DMS79 treated with DMSO at 0.1 percent for 48 hours (cell line): ENCODE results near the gene SLFN12L.
"Not testable (repeated sequence)": the region's sequence is repeated elsewhere in the genome, so short reads cannot be mapped to it uniquely, and the experiment has no call there.

Experiments used
- DNase-seq: peaks from one replicate; lab custom pipeline; 2025; lab: John Stamatoyannopoulos, UW

SLFN12L gene

DNA sequence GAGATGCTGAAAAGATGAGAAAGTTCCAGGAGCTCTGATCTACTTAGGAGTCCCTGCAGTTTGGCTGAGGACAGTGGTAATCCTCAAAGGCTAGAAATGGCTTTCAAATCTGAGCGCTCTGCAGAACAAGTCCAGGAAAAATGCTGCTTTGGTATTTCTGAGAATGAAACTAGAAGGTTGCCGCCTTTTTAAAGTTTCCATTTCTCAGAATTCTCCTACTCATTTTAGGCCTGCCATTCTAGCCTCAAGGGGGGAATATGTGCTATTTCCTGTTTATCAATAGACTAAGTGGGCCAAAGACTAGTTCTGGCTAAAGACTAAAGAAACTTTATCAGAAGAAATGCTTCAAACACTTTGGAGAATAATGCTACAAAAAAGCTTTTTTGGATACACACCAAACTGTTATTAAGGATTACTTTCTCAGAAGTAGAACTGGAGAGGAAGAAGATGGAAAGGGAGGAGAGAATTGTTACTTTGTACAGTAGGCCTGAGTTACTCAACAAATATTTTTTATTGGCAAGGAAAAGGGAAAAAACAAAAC is at the start of gene SLFN12L:
SLFN12L (minus strand) TSS at position 78 of the 541 bp plus-strand sequence. CDS start 15,314 bp downstream, outside the sequence.
- no peak for DNase-seq

DNA sequence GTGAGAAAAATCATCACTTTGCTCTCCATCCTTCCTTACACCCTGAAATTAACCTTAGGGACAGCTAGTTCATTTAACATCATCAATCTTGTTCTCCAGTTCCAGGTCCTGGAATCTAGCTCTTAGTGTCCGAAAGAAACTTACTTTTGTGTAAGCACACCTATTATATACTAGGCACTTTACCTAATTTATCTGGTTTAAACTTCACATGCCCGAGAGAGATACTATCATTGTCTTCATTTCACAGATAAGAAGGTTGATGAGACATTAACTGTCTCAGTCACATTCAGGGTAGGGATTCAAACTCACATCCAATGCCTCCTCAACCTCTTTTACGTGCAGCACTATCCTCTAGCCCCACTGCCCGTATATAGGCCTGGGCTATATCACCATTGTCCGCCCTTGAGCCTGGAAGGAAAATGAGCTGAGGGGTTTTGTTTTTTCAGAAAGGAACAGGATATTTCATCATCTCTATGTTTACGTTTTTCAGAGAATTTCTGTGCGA is 49.1 kb upstream of the SLFN12L start:
- DNase-seq: no peak

DNA sequence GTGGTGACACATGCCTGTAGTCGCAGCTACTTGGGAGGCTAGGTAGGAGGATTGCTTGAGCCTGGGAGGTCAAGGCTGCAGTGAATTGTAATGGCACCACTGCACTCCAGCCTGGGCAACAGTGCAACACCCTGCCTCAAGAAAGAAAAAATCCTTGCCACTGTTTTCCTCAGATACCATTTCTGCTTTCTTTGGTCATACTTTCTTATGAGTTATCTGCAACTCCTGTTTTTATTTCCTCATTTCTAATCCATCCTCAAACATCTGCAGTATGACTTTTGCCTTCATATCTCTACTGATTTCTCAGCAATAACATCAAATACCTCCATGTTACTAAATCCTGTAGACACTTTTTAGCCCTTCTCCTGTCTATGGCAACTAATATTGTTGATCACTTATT is 46.6 kb upstream of the SLFN12L start:
- DNase-seq: no peak

DNA sequence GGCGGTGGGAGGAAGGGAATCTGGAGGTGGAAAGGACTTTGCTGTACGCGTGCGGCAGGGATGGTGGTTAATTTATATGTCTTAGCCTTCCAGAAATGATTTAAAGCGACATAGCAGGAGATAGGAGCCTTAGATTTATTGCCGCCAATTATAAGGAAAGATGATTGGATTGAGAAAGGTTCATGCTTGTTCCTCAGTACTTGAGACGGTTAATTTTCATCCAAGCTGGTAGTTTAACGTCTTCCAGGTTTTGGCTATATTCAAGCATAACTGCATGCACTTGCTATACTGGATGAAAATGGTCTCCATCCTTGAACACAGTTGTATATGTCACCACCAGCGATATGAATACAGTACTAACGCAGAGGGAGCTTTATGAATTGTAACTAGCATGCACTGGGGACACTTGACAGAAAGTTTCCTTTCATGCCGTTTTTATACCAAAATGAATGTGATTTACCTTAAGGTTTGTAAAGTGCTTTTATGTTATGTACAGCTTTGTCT is 41.5 kb upstream of the SLFN12L start:
- peak; percentile 41 for DNase-seq

DNA sequence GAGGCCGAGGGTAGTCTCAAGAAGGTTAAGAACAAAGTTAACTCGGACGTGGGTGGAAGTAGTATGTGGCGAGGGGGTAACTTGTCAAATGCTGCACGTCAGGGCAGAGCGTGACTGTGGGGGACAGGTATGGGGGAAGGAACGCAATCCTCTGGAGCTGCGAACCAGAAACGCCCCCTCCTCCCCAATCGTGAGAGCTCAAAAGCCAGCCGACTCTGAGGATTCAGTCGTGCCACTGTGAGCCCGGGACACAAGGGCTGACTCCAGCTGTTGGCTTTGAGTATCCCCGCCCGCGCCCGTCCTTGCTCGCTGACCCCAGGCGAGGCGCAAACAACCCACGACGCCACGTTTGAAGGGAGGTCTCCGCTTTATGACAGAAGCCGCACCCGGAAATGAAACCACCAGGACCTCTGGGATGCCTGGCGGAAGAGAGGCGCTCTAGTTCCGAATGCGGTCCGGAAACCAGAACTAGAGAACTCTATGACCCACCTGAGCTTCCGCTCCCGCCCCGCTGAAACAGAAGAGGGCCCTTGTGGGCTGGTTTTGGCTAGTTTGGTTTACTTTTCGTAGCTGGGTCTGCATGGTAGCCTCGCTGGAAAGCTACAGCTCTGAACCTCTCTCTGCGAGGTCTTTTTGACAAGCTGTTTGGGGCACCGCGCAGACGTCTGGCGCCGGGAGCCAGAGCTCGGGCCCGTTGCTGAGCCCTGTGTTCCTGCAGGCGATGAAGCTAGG is 40.9 kb upstream of the SLFN12L start, which contains the start of gene PEX12:
PEX12 (minus strand) TSS at position 375 of the 732 bp plus-strand sequence. CDS start 550 bp downstream, outside the sequence.
- peak; percentile 96 for DNase-seq

DNA sequence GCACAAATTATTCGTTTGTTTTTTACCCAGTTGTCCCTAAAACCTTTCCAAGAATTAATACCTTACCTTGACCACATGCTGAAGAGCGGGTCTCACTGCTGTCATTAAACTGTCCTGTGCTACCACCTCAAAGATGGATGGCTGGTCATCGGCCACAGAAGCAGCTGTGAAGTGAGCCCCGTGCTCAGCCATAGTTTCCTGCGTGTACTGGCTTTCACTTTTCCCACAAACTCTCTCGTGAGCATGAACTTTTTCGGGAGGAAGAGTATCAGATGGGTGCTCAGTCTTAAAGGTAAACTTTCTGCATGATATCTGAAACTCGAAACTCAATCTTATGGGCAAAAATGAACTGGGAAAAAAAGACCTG is 40.3 kb upstream of the SLFN12L start:
- DNase-seq: no peak

DNA sequence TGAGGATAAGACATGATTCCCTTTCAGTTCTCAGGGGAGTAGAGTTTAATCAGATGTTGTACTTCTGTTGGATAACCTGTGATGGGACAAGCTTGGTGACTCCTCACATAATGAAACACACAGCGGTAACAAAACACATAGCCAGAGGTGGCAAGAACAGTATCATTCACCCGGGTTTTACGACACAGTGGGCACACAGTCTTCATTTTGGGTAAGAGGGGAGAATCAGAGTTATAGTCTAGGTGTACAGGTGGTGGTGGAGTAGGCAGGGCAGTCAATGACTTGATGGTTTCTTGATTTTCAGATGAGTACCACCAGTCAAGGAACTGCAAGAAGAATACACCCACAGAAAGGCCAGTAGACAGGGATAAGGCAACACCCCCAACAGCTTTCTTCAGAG is 38.3 kb upstream of the SLFN12L start:
- DNase-seq: no peak

DNA sequence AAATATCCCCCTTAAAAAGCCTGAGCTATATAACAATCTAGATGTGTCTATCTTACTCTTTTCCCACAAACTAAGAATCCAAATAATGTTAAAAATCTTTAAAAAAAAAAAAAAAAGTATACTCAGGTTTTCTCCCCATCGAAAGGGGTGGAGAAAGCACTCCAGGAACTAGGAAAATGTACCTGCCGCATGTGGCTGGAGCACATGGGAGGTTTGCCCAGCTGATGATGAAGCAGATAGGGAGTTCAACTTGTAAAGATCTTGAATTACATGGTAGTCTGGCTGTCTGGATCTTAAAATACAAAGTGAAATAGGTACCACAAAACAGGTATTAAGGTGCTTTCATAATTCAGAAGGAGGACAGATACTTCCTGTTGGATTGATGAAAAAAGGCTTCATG is 31.9 kb upstream of the SLFN12L start:
- DNase-seq: no peak

DNA sequence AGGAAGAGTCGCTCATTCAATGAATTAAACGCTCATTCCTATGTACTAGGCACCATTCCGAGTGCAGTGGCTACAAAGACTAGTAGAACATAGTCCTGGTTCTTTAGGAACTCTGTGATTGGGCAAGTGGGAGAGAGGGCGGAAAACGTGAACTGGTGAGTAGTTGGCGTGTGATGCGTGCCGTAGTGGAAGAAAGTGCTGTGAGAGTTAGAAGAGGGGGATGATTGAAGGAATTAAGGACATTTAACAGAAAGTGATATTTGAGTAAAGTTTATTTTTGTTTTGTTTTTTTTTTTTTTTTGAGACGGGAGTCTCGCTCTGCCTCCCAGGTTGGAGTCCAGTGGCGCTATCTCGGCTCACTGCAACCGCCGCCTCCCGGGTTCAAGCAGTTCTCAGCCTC is 31.1 kb upstream of the SLFN12L start:
- DNase-seq: no peak

DNA sequence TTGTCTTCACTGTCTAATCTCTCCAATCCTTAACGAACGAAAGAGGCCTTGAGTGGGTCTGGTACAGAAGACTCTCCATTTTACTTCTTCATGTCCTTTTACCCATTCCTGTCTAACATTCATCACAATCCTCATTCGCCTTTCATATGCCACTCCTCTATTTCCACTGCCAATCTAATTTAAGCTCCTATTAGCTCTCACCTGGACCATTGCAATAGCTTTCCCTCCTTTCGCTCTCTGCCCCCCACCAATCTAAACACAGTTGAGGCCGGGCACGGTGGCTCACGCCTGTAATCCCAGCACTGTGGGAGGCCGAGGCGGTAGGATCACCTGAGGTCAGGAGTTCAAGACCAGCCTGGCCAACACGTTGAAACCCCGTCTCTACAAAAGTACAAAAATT is 29.5 kb upstream of the SLFN12L start:
- no peak for DNase-seq

DNA sequence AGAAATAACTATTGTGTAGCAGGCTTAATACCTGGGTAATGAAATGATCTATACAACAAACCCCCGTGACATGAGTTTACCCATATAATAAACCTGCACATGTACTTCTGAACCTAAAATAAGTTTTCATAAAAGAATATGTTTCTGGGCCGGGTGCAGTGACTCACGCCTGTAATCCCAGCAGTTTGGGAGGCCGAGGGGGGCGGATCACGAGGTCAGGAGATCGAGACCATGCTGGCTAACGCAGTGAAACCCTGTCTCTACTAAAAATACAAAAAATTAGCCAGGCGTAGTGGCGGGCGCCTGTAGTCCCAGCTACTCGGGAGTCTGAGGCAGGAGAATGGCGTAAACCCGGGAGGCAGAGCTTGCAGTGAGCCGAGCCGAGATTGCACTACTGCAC is 25.7 kb upstream of the SLFN12L start:
- not testable (repeated sequence) for DNase-seq

DNA sequence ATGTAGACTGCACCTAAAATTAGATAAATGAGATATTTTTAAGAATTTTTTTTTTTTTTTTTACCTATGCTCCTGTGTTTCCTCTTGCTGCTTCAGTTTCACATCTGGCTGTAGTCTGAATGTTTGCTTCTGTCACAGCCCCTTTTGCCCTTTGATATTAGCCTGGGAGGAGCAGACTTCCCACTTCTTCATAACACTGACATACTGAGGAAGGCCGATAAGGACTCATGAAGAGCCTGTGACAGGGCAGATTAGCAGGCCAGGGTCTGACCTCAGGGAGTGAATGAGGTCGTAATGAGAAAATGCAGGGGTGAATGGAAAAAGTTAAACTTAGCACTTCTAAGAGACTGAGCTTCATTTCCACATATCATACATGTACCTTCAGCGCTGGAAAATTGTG is 23.2 kb upstream of the SLFN12L start, which contains the start of gene SLFN14:
SLFN14 (minus strand) TSS at position 117 of the 400 bp plus-strand sequence. CDS start 2,757 bp downstream, outside the sequence.
- no peak for DNase-seq

DNA sequence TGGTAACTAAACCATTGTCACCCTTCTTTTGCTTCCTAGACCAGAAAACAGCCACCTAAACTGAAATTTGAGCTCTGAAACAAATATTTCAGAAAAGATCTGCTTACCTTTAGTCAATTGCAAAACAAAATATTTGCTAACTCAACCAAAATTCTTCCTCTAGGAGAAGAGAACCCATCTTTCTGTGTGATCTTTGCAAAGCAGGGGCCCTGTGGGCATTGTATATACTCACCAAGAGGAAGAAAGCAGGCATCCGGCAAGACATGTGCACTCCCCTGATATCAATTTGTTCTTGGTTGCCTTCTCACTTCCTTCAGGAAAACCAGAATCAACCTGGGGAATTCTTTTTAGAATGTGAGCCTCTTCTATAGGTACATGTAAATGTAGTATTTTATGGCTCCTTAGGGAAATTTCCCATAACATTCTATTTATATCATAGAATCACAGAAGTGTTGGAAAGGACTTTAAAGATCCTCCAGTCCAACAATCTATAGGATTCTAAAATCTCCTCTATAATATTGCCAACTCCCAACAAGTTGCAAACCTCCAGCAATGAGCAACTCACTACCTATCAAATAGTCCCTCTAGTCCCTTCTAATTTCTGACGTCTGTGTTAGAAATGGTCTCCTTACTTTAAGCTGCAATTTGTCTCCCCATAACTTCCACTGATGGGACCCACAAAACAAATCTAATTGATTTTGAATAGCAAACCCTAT is 22.2 kb upstream of the SLFN12L start:
- DNase-seq: no peak

DNA sequence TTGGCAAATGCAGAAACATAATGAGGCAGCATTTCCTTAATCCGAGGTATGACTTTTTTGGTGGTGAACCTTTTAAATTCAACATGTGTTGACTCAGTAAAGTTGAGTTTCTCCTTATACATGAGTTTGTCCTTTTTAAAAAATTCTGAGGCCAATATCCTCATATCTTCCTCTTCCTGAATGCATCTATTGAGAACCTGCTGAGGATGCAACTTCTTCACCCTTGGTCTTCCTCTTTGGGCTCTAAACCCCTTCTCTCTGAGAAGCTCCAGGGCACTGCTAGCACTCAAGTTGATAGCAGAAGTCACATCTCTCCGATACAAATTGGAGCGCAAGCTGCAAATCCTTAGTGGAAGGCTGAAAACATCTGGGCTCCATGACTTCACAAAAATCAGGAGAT is 19.9 kb upstream of the SLFN12L start:
- DNase-seq: no peak

DNA sequence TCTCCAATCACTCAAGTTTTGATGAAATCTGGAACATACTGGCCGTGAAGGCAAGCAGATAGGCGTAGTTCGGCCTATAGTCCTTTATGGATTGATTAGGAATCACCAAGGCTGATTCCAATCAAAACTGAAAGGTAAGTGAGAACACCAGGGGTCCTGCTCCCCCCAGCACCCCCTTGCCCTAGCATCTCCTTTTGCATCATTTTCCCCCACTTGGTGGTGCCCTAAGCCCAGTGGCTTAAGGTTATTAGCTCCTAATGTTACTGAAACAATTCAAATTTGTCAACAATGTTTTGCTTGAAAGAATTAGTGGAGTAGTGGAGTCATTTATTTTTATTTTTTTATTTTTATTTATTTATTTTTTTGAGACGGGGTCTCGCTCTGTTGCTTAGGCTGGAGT is 18.2 kb upstream of the SLFN12L start:
- no peak for DNase-seq

DNA sequence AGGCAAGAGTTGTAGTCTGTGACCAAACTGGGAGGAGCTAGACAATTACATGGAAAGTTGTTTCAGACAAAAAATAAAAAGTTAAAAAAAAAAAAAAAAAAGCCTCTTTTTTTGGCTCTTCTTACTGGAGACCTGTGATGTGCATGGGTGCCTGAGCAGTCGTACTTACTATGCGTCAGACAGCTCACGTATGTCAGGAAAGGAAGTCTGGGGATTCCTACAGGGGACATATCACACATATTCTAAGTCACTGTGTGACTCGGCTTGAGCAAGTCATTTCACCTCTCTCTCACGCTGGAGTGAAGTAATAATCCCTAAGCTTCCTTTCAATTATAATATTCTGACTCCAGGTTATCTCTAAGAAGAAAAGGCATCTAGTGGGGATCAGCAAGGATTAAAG is 17.2 kb upstream of the SLFN12L start:
- no peak for DNase-seq

DNA sequence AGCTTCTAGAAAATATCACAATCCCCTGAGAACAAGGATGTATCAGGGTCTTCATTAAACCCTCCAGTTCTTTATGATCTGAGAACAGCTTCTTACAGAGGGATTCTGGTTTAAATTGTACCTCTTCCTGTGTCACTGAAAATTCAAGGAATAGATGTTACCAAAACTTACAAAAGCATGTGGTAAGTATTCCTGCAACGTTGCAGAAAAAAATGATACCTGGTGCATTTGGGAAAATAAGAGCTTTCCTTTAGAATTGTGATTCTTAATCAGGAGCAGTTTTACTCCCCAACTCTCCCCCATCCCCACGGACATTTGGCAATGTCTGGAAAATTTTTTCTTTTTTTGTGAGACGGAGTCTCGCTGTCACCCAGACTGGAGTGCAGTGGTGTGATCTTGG is 15.8 kb upstream of the SLFN12L start:
- DNase-seq: no peak

DNA sequence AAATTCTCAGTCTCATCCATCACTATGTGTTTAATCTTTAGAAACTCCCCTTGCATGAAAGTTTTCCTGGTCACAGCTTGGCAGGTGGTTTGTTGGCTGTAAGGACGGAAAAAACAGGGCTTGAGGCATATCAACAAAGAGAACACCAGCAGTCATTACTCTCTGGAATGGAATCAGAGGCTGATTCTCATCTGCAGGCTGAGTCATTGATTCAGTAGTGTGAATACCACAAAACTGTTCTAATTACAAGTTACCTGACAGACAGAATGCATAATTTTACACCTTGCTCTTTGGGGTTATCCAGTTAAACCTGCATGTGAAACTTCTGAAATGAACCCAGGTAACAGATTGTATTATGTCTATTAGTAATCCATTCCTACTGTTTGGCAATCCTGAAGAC is 11.5 kb upstream of the SLFN12L start:
- DNase-seq: no peak

DNA sequence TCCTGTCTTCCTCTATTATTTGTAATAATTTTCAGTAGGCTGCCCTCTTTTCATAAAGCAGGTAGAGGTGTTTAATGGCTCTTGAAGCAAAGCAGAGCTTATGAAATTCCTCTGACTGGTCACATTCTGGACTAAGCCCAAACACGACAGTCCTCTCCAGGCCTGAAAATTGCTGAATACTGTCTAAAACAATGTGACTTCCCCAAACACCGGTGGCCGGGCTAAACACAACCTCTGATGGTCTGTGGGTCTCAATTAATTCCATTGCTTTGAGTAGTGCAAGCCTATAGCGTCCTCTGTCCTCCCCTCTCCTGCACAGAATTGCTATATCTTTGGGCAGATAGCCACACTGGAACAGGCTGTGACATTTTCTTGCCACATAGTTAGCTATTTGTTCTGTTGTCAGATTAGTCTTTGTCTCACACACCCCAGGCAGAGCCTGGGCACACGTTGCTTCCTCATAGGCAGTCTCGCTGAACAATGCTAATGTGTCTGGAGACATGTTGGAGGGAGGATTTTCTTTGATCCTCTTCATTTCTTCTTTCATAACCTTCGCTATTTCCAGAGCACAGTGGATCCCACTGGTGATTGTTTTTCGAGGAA is 10.8 kb upstream of the SLFN12L start:
- no peak for DNase-seq

DNA sequence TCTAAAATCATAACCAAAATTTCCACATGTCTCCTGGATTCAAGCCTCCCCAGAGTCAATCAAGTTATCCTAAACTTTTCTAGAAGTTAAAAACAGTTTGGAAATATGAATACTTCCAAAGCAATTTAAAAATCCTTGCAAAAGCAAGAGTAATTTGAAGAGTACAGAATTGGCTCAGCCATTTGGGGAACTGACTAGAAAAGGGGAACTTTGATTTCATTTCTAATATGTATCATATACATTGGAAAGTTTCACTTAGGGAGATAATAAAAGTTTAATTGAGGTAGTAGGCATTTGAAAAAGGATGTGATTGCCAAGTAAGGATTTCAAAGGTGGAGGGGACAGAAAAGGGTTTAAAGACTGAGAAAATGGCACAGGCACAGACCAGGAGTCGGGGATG is 9.0 kb upstream of the SLFN12L start:
- DNase-seq: no peak

DNA sequence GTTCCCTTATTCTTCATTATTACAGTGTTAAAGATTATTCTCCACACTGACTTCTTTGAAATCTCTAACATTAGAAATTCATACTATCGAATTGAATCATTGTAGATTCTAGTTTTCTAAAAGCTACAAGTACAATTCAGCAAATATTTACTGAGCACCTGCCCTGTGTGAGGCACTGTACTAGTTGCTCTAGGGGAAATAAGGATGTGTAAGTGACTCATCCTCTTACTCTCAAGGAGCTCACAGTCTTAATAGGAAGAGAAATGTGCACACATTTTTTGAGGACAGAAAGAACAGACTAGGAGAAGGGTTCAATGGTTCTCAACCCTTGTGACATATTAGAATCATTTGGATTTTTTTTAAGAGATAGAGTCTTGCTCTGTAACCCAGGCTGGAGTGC is 7.7 kb upstream of the SLFN12L start:
- no peak for DNase-seq

DNA sequence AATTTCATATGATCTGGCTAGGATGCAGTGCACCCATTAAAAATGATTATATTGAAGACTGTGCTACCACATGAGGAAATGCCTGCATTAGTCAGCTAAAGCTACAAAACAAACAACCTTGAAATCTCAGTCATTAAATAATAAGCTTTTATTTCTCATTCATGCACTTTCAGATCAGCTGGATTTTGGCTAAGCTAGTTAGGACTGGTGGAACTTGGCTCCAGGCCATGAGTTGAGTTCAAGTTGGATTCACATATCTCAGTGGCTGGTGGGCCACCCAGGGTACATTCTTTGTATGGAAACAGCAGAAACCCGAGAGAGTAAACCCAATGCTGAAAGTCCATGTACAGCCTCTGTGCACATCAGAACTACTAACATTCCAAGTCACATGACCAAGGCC is 6.4 kb upstream of the SLFN12L start:
- DNase-seq: no peak
